Parathyroid adenoma (tissue), 2 donors: Measurements from ENCODE around the gene FAM187B.

Source experiments
- H2AFZ ChIP-seq: fragments of 300-600 bp; sonication (generic); one replicate; pipeline ENCODE4 v1.7.0; 2017; ENCODE audit warnings: antibody characterized with exemption, mild to moderate bottlenecking
- H3K27ac ChIP-seq: fragments of 300-600 bp; sonication (generic); one replicate; pipeline ENCODE4 v1.7.0; 2017
- H3K27me3 ChIP-seq: fragments of 300-600 bp; sonication (generic); one replicate; pipeline ENCODE4 v1.7.0; 2017; ENCODE audit warnings: low read length; ENCODE audit not compliant: control insufficient read depth, insufficient read depth
- H3K36me3 ChIP-seq: fragments of 300-600 bp; sonication (generic); one replicate; pipeline ENCODE4 v1.7.0; 2017; ENCODE audit warnings: low read length; ENCODE audit not compliant: control insufficient read depth, insufficient read depth
- H3K4me1 ChIP-seq: fragments of 300-600 bp; sonication (generic); one replicate; pipeline ENCODE4 v1.7.0; 2017; ENCODE audit warnings: control low read depth
- H3K4me2 ChIP-seq: fragments of 300-600 bp; sonication (generic); one replicate; pipeline ENCODE4 v1.7.0; 2017; ENCODE audit warnings: low read length
- H3K4me3 ChIP-seq: fragments of 300-600 bp; sonication (generic); one replicate; pipeline ENCODE4 v1.7.0; 2017; ENCODE audit warnings: low read depth, low read length
- H3K79me2 ChIP-seq: fragments of 300-600 bp; sonication (generic); one replicate; pipeline ENCODE4 v1.7.0; 2017; ENCODE audit warnings: control low read depth
- H3K9ac ChIP-seq: fragments of 300-600 bp; sonication (generic); one replicate; pipeline ENCODE4 v1.7.0; 2017; ENCODE audit warnings: mild to moderate bottlenecking
- H3K9me3 ChIP-seq: fragments of 300-600 bp; sonication (generic); one replicate; pipeline ENCODE4 v1.7.0; 2017; ENCODE audit warnings: low read length; ENCODE audit not compliant: control insufficient read depth
- TF ChIP-seq, protein P1 (sequence below): fragments of 300-600 bp; sonication (generic); IDR thresholded peaks from one replicate; pipeline ENCODE4 v1.7.0; 2017; ENCODE audit warnings: antibody characterized with exemption, mild to moderate bottlenecking
- donor health status: primary hyperparathyroidism.

Gene FAM187B

DNA sequence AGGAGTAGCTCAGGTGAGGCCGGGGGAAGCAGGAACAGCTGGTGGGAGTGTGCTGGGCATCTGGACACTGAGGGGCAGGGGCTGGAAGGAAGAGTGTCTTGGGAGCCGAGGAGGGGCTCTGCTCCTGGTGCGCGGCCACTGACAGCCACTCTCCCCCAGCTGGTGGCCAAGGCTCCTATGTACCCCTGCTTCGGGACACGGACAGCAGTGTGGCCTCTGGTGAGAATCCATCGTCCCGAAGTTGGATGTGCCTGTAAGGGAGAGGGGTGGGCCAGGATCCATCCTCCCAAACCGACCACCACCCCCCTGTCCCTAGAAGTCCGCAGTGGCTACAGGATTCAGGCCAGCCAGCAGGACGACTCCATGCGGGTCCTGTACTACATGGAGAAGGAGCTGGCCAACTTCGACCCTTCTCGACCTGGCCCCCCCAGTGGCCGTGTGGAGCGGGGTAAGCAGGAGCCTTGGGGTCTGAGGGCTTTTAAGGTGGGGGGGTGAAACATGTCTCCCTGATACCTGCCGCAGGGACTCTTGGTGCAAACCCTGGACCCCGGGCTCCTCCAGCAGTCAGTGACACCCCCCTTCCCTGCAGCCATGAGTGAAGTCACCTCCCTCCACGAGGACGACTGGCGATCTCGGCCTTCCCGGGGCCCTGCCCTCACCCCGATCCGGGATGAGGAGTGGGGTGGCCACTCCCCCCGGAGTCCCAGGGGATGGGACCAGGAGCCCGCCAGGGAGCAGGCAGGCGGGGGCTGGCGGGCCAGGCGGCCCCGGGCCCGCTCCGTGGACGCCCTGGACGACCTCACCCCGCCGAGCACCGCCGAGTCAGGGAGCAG lies 38.2 kb upstream of the FAM187B start:
- H3K79me2 ChIP-seq: peaks cover 19% of the 10 kb centered on the region
- peak overlapping the region; percentile 79 for H3K27ac ChIP-seq
- H3K4me1 ChIP-seq: peaks cover 17% of the 10 kb centered on the region
- H3K9ac ChIP-seq: peak overlapping the region; percentile 9
- TF ChIP-seq, protein P1, sequence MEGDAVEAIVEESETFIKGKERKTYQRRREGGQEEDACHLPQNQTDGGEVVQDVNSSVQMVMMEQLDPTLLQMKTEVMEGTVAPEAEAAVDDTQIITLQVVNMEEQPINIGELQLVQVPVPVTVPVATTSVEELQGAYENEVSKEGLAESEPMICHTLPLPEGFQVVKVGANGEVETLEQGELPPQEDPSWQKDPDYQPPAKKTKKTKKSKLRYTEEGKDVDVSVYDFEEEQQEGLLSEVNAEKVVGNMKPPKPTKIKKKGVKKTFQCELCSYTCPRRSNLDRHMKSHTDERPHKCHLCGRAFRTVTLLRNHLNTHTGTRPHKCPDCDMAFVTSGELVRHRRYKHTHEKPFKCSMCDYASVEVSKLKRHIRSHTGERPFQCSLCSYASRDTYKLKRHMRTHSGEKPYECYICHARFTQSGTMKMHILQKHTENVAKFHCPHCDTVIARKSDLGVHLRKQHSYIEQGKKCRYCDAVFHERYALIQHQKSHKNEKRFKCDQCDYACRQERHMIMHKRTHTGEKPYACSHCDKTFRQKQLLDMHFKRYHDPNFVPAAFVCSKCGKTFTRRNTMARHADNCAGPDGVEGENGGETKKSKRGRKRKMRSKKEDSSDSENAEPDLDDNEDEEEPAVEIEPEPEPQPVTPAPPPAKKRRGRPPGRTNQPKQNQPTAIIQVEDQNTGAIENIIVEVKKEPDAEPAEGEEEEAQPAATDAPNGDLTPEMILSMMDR: no peak
- no peaks in the 10 kb centered on the region for H3K27me3 ChIP-seq
- no peak overlapping the region for H2AFZ ChIP-seq
- peak overlapping the region; percentile 95 for H3K4me3 ChIP-seq
- peak overlapping the region; percentile 95 for H3K4me2 ChIP-seq
- H3K9me3 ChIP-seq: no peaks in the 10 kb centered on the region
- H3K36me3 ChIP-seq: no peaks in the 10 kb centered on the region

DNA sequence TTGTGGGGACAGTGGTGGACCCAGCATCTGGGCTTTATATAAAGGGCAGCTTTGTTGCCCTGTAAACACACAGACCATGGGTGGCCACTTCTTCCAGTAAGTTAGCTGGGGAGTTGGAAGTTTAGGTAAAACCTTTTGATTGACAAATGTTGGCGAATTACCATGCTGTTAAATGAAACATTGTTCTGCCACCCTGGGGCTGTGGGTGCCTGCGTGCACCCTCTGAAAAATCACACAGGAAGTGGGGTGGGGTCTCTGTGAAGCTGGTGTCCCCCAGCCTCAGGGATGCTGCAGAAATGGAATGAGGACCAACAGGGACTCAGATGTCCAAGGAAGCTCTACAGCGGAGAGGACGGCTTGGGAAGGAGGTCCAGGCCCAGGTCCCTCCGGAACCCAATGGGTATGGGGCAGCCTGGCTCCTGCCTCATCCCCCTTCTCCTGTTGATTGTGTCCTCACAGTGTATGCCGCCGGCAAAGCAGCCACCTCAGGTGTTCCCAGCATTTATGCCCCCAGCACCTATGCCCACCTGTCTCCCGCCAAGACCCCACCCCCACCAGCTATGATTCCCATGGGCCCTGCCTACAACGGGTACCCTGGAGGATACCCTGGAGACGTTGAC lies 37.5 kb upstream of the FAM187B start:
- TF ChIP-seq, protein P1: no peak
- H3K79me2 ChIP-seq: peaks cover 11% of the 10 kb centered on the region
- H3K4me3 ChIP-seq: no peak overlapping the region
- no peaks in the 10 kb centered on the region for H3K27me3 ChIP-seq
- H3K9me3 ChIP-seq: no peaks in the 10 kb centered on the region
- peaks cover 17% of the 10 kb centered on the region for H3K4me1 ChIP-seq
- H2AFZ ChIP-seq: no peak overlapping the region
- H3K27ac ChIP-seq: no peak overlapping the region
- no peak overlapping the region for H3K4me2 ChIP-seq
- no peaks in the 10 kb centered on the region for H3K36me3 ChIP-seq
- no peak overlapping the region for H3K9ac ChIP-seq

GRCh38 chr19:35265126-35265899 lies 36.8 kb upstream of the FAM187B start:
- Histone ChIP-seq H3K4me2 (no peak overlapping the region), H3K4me1 (peaks cover 16% of the 10 kb centered on the region), H3K4me3 (no peak overlapping the region), H2AFZ (no peak overlapping the region), H3K27ac (no peak overlapping the region), H3K27me3 (no peaks in the 10 kb centered on the region), H3K9ac (no peak overlapping the region), H3K36me3 (no peaks in the 10 kb centered on the region), H3K9me3 (no peaks in the 10 kb centered on the region), H3K79me2 (peaks cover 4% of the 10 kb centered on the region)
- TF ChIP-seq, protein P1: no peak

DNA sequence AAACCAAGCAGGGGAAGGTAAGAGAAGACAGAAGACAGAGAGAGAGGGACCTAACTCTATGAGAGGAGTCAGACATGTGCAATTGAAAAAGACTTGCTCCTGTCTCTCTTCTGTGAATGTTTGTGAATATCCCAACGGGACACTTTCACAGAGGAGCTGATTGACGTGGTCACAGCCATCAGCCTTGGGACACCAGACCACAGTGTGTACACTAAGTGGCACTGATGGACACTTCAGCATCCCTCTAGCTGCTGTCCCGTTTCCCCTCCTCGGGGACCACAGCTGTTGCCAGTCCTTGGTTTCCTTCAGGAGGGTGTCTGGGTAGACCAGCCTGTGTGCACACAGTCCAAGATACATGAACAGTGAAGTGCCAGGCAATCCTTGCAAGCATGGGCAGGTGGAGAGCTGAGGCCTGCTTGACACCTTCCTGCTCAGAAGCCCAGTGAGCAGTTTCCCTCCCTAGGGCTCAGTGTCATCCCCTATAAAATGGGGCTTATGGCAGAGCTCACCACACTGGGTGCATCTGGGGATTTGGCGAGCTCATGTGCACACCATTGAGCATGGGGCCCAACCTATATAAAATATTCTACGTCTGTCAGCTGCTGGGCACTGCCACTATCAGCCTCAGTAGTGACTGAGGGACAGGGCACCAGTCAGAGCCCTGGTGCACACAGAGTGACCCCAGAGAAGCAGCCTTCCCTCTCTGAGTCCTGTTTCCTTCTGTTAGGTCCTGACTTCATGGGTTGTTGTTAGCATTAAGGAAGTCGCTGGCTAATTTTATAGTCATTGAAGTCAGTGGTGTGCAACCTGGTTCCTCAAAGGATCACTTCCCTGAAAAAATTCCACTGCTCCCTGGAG lies 36.0 kb upstream of the FAM187B start:
- no peaks in the 10 kb centered on the region for H3K79me2 ChIP-seq
- no peaks in the 10 kb centered on the region for H3K9me3 ChIP-seq
- H3K4me3 ChIP-seq: no peak overlapping the region
- no peaks in the 10 kb centered on the region for H3K27me3 ChIP-seq
- no peak overlapping the region for H2AFZ ChIP-seq
- no peak overlapping the region for H3K9ac ChIP-seq
- H3K27ac ChIP-seq: no peak overlapping the region
- no peaks in the 10 kb centered on the region for H3K36me3 ChIP-seq
- TF ChIP-seq, protein P1: no peak
- H3K4me2 ChIP-seq: no peak overlapping the region
- H3K4me1 ChIP-seq: peaks cover 10% of the 10 kb centered on the region
